ENCODE results near the gene VIM.
A peak's percentile ranks its signal among the peaks of the same experiment; 100 is the strongest.

VIM gene

DNA sequence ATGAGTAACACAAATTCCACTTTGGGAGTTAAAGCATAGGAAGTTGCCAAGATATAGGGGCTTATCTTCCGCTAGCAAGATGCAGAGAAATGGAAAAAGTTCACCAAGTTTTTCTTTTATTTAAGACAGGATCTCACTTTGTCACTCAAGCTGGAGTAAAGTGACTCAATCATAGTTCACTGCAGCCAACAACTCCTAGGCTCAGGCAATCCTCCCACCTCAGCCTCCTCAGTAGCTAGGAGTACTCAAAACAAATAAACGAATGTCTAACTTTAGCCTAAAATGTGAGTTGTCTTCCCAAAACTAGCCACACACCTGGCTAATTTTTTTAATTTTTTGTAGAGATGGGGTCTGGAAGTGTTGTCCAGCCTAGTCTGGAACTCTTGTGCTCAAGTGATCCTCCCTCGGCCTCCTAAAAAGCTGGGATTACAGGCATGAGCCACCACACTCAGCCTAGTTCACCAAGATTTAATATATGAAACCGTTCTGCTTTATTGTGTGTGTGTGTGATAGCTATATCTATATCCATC is 9.9 kb downstream of the VIM start:
- H3K27ac ChIP-seq = no peak overlapping the region
- CTCF ChIA-PET = interaction anchor here (0.6 kb wide), 1 partner anchor 18 kb away, joined by 3 read pairs; no protein-coding TSS in a partner anchor

DNA sequence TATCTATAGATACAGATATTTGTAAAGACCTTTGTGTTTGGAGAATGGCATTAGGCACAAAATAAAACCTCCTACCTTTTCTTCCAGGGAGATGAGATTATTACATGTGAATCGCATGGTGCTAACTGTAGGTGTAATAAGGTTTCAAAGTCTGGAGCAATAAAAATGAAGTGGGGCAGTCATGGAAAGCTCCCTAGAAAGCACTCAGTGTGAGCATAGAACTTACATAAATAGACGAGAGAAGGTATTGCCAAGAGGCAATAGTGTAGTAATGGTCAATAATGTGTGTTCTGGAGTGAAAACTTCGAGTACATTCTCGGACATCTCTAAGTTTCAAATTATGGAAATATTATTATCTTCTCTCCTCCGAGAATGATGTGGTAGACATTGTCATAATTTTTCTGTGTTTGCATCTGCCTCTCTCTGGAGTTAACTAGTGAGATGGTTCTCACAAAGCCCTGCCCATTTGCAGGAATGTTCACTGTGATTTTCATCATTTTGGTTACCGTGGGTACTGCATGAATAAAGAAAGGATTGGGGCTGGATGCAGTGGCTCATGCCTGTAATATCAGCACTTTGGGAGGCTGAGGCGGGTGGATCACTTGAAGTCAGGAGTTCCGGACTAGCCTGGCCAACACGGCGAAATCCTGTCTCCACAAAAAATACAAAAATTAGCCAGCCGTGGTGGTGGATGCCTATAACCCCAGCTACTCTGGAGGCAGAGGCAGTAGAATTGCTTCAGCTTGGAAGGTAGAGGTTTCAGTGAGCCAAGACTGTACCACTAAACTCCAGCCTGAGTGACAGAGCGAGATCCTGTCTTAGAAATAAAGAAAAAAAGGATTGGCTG is 10.6 kb downstream of the VIM start:
- CTCF ChIA-PET = interaction anchor here (0.6 kb wide), 1 partner anchor 19 kb away, joined by 3 read pairs; no protein-coding TSS in a partner anchor
- POLR2A ChIA-PET (ENCODE audit: low non-redundant PET) = no interaction called here
- peak; percentile 11 for DNase-seq (ENCODE audit: low spot score)
- TF ChIP-seq, protein P1, sequence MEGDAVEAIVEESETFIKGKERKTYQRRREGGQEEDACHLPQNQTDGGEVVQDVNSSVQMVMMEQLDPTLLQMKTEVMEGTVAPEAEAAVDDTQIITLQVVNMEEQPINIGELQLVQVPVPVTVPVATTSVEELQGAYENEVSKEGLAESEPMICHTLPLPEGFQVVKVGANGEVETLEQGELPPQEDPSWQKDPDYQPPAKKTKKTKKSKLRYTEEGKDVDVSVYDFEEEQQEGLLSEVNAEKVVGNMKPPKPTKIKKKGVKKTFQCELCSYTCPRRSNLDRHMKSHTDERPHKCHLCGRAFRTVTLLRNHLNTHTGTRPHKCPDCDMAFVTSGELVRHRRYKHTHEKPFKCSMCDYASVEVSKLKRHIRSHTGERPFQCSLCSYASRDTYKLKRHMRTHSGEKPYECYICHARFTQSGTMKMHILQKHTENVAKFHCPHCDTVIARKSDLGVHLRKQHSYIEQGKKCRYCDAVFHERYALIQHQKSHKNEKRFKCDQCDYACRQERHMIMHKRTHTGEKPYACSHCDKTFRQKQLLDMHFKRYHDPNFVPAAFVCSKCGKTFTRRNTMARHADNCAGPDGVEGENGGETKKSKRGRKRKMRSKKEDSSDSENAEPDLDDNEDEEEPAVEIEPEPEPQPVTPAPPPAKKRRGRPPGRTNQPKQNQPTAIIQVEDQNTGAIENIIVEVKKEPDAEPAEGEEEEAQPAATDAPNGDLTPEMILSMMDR (conservative IDR thresholded peaks at IDR 0.05; ENCODE audit: low read depth) = no peak
- H3K27ac ChIP-seq = peak overlapping the region; percentile 71

More for the DNA sequence above, 9.9 kb downstream of the VIM start:
- POLR2A ChIA-PET (ENCODE audit: low non-redundant PET) = no interaction called here
- TF ChIP-seq, protein P1 (conservative IDR thresholded peaks at IDR 0.05; ENCODE audit: low read depth) = no peak
- DNase-seq (ENCODE audit: low spot score) = no peak

DNA sequence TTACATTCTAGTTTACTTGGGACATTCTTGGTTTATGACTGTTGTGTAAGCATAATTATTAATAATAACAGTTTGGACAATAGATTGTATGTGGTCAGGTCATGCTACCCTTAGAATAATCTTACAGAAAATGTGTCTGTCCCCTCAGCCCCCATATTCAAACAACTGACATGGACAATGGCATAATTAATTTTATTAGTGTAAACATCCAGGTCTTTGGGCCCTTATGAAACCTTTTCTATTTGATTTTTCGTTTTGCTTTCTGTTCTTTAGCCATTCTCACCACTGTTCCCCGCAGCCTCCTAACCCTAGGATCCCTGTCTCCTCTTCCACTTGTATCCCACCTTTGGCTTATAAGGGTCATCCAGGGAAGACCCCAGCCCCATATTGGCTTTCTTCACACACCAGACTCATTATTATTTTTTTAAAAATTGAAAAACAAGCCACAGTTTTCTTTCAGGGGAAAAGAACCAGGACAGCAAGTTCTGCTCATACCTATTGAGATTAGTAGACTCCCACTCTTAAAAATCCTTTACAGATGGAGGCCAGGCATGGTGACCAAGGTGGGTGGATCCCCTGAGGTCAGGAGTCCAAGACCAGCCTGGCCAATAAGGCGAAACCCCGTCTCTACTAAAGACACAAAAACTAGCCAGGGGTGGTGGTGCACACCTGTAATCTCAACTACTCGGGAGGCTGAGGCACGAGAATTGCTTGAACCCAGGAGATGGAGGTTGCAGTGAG is 11.5 kb downstream of the VIM start:
- CTCF ChIA-PET = no interaction called here
- POLR2A ChIA-PET (ENCODE audit: low non-redundant PET) = no interaction called here
- TF ChIP-seq, protein P1 (conservative IDR thresholded peaks at IDR 0.05; ENCODE audit: low read depth) = no peak
- DNase-seq (ENCODE audit: low spot score) = no peak
- peak overlapping the region; percentile 71; the same call in 1 of the 2 replicates for H3K27ac ChIP-seq

DNA sequence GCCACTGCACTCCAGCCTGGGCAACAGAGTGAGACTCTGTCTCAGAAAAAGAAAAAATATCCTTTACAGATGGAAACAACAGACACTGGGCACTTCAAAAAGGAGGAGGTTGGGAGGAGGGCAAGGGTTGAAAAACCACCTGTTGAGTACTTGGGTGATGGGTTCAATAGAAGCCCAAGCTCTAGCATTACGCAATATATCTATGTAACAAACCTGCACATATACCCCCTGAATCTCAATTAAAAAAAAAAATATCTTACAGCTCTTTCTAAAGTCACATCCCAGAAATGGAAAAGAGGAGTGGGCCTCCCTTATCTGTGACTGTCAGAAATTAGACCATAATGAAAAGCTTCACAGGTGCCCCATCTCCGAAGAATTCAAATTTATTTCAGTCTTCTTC is 12.1 kb downstream of the VIM start:
- ChIA-PET CTCF (no interaction called here), POLR2A (ENCODE audit: low non-redundant PET) (no interaction called here)
- H3K27ac ChIP-seq = no peak overlapping the region
- TF ChIP-seq, protein P1 (conservative IDR thresholded peaks at IDR 0.05; ENCODE audit: low read depth) = no peak
- DNase-seq (ENCODE audit: low spot score) = no peak

DNA sequence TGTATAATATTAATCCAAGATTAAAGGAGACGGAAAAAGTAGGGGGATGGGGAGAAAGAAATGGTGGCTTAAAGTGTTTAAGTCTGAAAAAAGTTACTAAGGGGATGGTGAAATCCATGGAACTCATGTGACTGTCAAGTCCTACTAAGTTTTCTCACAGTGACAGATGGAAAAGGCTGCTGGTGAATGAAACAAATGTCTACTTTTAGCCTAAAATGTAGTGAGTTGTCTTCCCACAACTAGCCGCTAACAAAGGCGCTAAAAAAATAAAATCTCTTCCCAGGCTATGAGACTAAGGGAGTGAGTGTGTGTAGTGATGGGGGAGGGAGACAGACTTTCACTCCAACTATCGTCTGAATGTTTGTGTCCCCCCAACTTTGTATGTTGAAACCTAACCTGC is 12.6 kb downstream of the VIM start:
- TF ChIP-seq, protein P1 (conservative IDR thresholded peaks at IDR 0.05; ENCODE audit: low read depth) = no peak
- no peak overlapping the region for H3K27ac ChIP-seq
- CTCF ChIA-PET = no interaction called here
- POLR2A ChIA-PET (ENCODE audit: low non-redundant PET) = no interaction called here
- no peak for DNase-seq (ENCODE audit: low spot score)

DNA sequence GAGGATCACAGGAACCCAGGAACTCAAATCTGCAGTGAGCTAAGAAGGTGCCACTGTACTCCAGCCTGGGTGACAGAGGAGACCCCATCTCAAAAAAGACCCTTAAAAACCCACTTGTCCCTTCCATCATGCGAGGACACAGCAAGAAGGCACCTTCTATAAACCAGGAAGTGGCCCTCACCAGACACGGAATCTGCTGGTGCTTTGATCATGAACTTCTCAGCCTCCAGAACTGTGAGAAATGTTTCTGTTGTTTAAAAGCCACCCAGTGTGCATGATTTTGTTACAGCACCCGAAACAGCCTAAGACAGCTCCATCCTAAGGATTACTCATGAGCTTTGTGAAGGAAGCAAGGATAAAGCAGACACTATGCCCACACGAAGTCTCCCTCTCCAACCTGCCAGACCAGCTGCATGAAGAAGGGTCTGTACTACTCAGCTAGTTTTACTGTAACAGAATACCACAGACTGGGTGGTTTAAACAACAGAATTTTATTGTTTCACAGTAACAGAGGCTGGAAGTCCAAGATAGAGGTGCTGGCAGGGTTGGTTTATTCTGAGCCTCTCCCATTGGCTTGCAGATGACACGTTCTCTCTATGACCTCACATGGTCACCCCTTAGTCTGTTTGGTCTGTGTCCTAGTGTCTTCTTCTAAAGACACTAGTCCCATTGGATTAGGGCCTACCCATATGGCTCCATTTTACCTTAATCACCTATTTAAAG is 13.7 kb downstream of the VIM start:
- TF ChIP-seq, protein P1 (conservative IDR thresholded peaks at IDR 0.05; ENCODE audit: low read depth) = no peak
- ChIA-PET POLR2A (ENCODE audit: low non-redundant PET) (no interaction called here), CTCF (interaction anchor here (0.6 kb wide), 1 partner anchor 16 kb away, joined by 3 read pairs; no protein-coding TSS in a partner anchor)
- DNase-seq (ENCODE audit: low spot score) = no peak
- H3K27ac ChIP-seq = no peak overlapping the region
